Measurements from ENCODE around the gene USP9Y.

The USP9Y gene

DNA sequence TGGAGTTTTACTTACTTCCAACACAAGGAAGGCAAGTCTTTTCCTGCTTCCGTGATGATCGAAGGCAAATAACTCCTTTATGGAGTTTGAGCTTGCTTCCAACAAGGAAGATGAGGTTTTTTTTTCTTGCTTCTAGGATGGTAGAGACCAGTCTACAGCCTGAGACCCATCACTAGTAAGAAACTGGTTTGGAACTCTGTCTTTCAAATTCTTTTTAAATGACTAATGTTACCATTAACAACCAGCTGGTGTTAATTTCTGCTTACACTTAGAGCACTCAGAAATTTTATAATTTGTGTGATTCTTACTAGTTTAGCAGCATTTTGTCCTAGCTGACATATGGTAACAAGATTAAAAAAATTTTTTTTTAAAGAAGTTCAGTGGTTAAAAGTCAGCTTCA is 19.5 kb upstream of the USP9Y start:
- H3K36me3 ChIP-seq, result no peaks in the 10 kb centered on the region
- TF ChIP-seq, protein P1, sequence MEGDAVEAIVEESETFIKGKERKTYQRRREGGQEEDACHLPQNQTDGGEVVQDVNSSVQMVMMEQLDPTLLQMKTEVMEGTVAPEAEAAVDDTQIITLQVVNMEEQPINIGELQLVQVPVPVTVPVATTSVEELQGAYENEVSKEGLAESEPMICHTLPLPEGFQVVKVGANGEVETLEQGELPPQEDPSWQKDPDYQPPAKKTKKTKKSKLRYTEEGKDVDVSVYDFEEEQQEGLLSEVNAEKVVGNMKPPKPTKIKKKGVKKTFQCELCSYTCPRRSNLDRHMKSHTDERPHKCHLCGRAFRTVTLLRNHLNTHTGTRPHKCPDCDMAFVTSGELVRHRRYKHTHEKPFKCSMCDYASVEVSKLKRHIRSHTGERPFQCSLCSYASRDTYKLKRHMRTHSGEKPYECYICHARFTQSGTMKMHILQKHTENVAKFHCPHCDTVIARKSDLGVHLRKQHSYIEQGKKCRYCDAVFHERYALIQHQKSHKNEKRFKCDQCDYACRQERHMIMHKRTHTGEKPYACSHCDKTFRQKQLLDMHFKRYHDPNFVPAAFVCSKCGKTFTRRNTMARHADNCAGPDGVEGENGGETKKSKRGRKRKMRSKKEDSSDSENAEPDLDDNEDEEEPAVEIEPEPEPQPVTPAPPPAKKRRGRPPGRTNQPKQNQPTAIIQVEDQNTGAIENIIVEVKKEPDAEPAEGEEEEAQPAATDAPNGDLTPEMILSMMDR (IDR thresholded peaks at IDR 0.05; ENCODE audit: low read depth, low read length), result no peak
- H3K27me3 ChIP-seq, result no peaks in the 10 kb centered on the region
- H3K4me3 ChIP-seq (ENCODE audit: low read depth, low read length), result no peak overlapping the region
- no peaks in the 10 kb centered on the region for H3K9me3 ChIP-seq
- DNase-seq, result no peak
- no peaks in the 10 kb centered on the region for H3K4me1 ChIP-seq

DNA sequence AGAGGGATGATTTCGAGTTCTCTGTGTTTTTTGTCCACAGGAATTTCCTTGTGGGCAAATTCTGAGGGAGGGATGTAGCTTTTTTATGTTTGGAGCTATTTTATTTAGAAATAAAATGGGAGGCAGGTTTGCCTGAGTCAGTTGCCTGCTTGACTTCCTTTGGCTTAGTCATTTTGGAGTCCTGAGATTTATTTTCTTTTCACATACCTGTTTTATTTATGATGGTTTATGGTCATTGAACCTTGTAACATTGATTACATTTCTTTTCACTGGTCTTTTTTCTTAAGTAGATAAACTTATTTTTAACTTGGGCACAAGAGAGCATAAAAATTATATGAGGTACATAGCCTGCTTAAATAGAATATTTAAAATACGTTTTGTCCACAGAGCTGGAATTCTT is 12.7 kb upstream of the USP9Y start:
- Histone ChIP-seq H3K9me3 (no peaks in the 10 kb centered on the region), H3K27me3 (no peaks in the 10 kb centered on the region), H3K4me1 (no peaks in the 10 kb centered on the region), H3K36me3 (no peaks in the 10 kb centered on the region), H3K4me3 (ENCODE audit: low read depth, low read length) (no peak overlapping the region)
- TF ChIP-seq, protein P1 (IDR thresholded peaks at IDR 0.05; ENCODE audit: low read depth, low read length), result no peak
- DNase-seq, result no peak

DNA sequence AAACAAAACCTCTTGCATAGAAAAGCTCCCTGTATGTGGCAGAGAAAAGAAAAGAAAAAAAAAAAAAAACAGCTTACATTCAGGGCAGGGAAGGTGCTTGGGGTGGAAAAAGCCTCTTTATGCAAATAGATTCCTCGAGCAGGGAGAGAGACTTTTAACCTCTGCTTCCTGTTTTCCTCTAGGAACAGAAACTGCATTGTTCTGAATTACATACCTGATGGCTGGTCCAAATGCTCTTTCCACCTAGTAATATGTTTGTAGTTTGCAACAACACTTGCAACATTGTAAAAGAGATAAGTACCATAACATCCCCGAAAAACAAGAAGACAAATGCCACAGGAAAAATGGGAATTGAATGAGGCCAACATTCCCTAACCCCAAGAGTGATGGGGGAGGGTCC is 944 bp upstream of the USP9Y start:
- DNase-seq, result no peak
- H3K9me3 ChIP-seq, result no peaks in the 10 kb centered on the region
- TF ChIP-seq, protein P1 (IDR thresholded peaks at IDR 0.05; ENCODE audit: low read depth, low read length), result no peak
- H3K36me3 ChIP-seq, result no peaks in the 10 kb centered on the region
- H3K27me3 ChIP-seq, result no peaks in the 10 kb centered on the region
- H3K4me1 ChIP-seq, result no peaks in the 10 kb centered on the region
- no peak overlapping the region for H3K4me3 ChIP-seq (ENCODE audit: low read depth, low read length)

DNA sequence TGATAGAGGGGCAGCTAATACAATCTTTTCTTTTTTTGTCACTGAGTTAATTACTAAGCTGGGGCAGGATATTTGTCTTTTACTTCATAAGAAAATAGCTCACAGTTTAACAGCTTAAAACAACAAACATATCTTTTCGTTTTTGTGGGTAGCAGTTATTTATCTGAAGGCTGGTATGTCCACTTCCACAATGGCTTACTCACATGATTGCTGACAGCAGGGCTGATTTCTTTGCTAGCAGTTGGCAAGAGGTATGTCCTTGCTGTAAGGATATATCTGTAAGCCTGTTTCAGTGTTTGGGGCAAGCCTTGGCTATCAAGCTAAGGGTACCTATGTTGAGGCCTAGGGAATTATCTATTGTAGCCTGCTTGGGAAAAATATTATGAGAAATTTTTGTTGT is 1.1 kb downstream of the USP9Y start:
- no peaks in the 10 kb centered on the region for H3K36me3 ChIP-seq
- TF ChIP-seq, protein P1 (IDR thresholded peaks at IDR 0.05; ENCODE audit: low read depth, low read length), result no peak
- H3K9me3 ChIP-seq, result no peaks in the 10 kb centered on the region
- no peak overlapping the region for H3K4me3 ChIP-seq (ENCODE audit: low read depth, low read length)
- no peak for DNase-seq
- no peaks in the 10 kb centered on the region for H3K27me3 ChIP-seq
- no peaks in the 10 kb centered on the region for H3K4me1 ChIP-seq

DNA sequence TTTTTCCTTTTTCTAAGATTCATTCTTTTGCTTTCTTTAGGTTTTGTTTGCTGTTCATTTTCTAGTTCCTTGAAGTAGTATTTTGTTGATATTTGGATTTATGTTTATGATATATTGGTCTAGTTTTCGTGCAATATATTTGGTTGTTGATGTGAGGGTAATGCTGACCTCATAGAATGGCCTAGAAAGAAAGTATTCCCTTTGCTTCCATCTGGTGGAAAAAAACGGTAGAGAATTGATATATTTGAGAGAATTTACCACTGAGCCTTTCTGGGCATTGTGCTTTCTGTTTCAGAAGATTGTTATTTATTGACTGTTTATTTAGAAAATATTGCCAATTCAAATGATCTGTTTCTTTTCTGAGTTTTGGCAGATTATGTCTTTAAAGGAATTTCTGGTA is 9.4 kb downstream of the USP9Y start:
- TF ChIP-seq, protein P1 (IDR thresholded peaks at IDR 0.05; ENCODE audit: low read depth, low read length), result no peak
- no peak overlapping the region for H3K4me3 ChIP-seq (ENCODE audit: low read depth, low read length)
- no peaks in the 10 kb centered on the region for H3K36me3 ChIP-seq
- H3K9me3 ChIP-seq, result no peaks in the 10 kb centered on the region
- H3K27me3 ChIP-seq, result no peaks in the 10 kb centered on the region
- no peak for DNase-seq
- no peaks in the 10 kb centered on the region for H3K4me1 ChIP-seq

DNA sequence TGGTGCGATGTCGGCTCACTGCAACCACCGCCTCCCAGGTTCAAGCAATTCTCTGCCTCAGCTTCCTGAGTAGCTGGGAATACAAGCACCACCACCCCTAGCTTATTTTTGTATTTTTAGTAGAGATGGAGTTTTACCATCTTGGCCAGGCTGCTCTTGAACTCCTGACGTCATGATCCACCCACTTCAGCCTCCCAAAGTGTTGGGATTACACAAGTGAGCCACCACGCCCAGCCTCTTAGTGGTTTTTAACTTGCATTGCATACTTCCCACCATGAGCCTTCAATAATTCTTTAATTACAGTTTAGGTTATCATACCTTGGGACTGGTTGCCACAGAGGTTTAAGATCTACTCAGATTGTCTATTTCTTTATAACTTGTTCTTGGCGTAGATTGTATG is 14.3 kb downstream of the USP9Y start:
- no peak for DNase-seq
- no peaks in the 10 kb centered on the region for H3K27me3 ChIP-seq
- no peaks in the 10 kb centered on the region for H3K9me3 ChIP-seq
- H3K4me3 ChIP-seq (ENCODE audit: low read depth, low read length), result no peak overlapping the region
- TF ChIP-seq, protein P1 (IDR thresholded peaks at IDR 0.05; ENCODE audit: low read depth, low read length), result no peak
- H3K4me1 ChIP-seq, result no peaks in the 10 kb centered on the region
- no peaks in the 10 kb centered on the region for H3K36me3 ChIP-seq

All from BE2C (cell line).